Measurements from ENCODE around the gene RAB7B.
"Not testable (repeated sequence)": the region's sequence is repeated elsewhere in the genome, so short reads cannot be mapped to it uniquely, and the experiment has no call there.

RAB7B gene, protein sequence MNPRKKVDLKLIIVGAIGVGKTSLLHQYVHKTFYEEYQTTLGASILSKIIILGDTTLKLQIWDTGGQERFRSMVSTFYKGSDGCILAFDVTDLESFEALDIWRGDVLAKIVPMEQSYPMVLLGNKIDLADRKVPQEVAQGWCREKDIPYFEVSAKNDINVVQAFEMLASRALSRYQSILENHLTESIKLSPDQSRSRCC

DNA sequence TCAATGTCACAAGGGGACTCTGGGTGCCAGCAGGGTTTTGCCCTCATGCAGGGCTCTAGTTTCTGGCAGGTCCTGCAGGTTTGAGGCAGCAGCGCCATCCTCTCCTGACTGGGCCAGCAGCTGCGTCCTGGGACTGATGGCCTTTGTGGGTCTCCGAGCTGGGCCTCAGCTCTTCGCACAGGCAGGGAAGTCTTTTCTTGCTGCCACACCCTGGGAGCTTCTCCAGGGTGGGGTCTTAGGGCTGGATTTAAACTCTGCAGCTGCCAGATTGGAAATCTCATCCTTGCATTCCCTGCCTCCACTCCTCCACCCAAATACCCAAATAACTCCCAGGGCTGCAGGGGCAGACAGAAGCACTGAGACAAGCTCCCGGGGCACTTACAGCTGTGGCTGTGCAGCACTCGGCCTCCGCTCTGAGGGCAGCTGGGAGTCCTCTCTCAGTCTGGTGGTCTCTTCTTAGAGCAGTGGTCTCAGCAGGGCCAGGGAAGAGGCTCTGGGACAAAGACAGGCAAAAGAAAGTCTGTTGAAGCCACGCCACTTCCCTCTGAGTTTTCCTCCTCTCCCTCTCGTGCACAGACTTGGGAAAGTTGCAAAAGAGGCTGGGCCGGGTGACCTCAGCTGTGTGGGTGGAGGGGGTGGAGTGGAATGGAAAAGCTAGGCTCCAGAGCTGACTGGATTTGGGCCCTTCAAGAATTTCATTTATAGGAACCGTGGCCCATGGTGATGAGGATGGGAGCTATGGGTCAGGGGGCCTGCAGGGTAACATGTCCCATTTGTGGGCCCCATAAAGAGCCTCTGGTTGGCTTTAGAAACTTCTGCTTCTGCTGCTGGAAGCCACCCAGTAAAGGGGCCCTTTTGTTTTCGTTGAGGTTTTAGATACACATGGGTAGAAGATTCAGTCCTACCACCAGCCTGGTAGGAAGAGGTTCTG lies at the start of gene RAB7B:
Gene RAB7B (minus strand): TSS at position 525 of the 931 bp plus-strand sequence. CDS start 9,260 bp downstream, outside the sequence.
- TF ChIP-seq, protein P1, sequence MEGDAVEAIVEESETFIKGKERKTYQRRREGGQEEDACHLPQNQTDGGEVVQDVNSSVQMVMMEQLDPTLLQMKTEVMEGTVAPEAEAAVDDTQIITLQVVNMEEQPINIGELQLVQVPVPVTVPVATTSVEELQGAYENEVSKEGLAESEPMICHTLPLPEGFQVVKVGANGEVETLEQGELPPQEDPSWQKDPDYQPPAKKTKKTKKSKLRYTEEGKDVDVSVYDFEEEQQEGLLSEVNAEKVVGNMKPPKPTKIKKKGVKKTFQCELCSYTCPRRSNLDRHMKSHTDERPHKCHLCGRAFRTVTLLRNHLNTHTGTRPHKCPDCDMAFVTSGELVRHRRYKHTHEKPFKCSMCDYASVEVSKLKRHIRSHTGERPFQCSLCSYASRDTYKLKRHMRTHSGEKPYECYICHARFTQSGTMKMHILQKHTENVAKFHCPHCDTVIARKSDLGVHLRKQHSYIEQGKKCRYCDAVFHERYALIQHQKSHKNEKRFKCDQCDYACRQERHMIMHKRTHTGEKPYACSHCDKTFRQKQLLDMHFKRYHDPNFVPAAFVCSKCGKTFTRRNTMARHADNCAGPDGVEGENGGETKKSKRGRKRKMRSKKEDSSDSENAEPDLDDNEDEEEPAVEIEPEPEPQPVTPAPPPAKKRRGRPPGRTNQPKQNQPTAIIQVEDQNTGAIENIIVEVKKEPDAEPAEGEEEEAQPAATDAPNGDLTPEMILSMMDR (IDR thresholded peaks at IDR 0.05; ENCODE audit: extremely low read depth, missing control alignments) = no peak
- no peak for DNase-seq (ENCODE audit: low spot score)

DNA sequence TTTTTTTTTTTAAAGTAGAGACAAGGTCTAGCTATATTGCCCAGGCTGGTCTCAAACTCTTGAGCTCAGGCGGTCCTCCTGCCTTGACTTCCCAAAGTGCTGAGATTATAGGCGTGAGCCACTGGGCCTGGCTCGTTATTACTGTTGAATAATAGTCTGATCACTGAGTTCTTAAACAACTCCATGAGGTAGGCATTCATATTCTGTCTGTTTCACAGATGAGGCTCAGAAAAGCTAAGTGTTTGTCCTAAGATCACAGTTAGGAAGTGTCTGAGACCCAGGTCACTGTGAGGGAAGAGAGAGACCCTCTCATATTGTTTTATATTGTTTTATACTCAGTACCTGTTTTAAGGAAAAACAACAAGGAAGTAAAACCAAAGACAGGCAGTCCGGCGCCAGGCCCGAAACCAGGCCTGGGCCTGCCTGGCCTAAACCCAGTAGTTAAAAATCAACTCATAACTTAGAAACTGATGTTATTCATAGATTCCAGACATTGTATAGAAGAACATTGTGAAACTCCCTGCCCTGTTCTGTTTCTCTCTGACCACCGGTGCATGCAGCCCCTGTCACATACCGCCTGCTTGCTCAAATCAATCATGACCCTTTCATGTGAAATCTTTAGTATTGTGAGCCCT lies 49.2 kb upstream of the RAB7B start:
- not testable (repeated sequence) for DNase-seq (ENCODE audit: low spot score)

DNA sequence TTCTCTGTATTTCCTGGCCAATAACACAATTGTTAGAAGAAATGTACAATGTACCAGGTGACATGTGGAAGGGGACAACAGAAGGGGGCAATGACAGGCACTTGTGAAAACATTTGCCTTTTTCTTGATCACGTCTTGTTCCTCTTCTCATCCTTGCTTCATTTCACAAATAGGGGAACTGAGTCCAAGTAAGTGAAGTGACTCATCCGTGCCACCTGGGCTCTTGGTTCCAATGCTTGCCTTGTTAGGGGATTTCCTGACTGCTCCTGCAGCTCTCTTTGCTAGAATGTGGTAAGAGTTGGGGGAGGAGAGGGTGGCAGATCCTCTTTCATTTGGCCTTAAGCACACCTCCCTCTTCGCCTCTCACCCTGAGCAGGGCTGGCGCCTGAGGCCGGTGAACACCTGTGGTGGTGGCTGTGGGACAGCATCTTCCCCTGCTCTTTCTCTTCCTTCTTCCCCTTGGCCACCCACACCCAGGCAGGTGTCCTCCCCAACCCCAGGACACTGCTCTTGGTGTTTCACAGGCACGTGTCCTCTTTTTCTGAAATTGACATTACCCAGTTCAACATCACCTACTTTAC lies 47.5 kb upstream of the RAB7B start:
- TF ChIP-seq, protein P1 (IDR thresholded peaks at IDR 0.05; ENCODE audit: extremely low read depth, missing control alignments) = no peak
- peak; percentile 38 for DNase-seq (ENCODE audit: low spot score)

DNA sequence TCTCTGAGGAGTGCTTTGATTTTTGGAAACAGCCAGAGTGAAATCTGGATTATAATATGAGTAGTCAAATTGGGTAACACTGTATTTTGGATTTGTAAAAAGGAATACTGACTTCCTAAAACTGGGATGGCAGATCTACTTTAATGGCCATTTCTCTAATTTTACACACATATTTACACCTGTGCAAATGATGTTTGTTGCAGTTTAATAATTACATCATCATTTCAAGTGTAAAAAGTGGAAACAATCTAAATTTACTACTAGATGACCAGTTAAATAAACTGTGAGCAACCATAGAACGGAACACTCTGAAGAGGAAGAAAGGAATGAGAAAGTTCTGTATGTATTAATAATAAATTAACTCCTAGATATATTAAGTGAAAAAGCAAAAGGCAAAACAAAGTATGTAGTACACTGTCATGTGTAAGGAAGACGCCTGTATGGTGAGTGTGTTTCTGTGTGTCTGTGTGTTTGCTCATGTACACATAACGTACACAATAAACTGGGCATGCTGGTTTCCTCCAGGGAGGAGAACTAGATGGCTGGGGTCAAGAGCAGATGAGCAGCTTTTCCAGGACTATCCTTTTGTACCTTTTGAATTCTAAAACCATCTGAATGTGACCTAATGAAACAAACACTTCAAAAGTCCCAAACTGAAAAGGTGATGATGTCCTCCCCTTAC lies 46.9 kb upstream of the RAB7B start:
- DNase-seq (ENCODE audit: low spot score) = no peak
- TF ChIP-seq, protein P1 (IDR thresholded peaks at IDR 0.05; ENCODE audit: extremely low read depth, missing control alignments) = no peak

DNA sequence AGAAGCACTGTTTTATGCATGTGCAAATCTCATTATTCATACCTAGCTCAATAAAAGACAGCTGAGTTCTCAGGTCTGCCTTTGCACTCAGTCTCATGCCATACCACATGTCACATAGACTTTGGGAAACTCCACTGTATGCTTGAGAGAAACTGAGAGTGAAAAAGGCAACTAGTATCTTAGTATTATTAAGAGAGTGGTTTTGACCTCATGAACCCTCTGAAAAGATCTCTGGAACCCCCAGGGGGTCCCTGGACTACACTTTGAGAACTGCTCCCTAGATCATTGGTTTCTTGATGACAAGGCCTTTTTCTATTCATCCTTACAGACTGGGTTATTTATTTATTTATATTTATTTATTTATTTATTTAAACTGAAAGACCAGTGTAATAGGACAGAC lies 46.1 kb upstream of the RAB7B start:
- DNase-seq (ENCODE audit: low spot score) = no peak
- TF ChIP-seq, protein P1 (IDR thresholded peaks at IDR 0.05; ENCODE audit: extremely low read depth, missing control alignments) = no peak

DNA sequence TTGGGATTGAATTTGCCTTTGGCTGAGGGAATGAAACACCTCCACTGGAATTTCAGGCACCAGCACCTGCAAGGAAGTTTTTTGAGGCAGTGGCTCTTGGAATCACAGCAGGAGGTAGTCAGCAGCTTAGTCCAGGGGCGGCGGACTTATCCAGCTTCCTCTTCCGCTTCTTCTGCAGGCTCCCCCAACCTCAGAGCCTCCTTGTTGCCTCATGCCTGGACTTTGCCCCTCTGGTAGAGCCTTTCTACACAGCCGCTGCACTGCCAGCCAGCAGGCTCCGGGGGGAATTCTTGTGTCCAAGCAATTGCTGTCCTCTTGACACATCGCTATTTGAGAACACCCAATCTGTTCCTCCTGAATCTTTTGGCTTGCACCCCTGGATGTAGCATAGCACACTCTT lies 45.4 kb upstream of the RAB7B start:
- DNase-seq (ENCODE audit: low spot score) = no peak
- TF ChIP-seq, protein P1 (IDR thresholded peaks at IDR 0.05; ENCODE audit: extremely low read depth, missing control alignments) = no peak

DNA sequence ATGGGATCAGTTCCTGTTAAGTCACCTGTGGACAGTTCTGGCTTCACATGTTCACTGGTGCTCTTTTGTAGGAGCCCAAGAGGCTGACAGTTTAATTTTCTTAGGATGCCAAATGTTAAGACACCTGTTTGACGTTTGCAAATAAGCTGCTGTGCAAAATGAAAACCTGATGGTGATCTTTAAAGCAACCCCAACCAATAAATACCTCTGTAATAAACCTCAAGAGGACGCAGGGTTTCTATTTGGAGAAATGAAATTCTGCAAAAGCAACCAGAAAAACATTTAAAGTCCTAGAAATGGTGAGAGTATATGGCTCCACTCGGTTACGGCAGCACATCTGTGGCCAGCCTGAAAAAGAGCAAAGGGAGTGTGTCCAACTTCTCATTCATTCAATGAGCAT lies 44.1 kb upstream of the RAB7B start:
- TF ChIP-seq, protein P1 (IDR thresholded peaks at IDR 0.05; ENCODE audit: extremely low read depth, missing control alignments) = no peak
- no peak for DNase-seq (ENCODE audit: low spot score)

Measured in GM20000 (cell line).